ENCODE results near the gene CYLD.

The CYLD gene

DNA sequence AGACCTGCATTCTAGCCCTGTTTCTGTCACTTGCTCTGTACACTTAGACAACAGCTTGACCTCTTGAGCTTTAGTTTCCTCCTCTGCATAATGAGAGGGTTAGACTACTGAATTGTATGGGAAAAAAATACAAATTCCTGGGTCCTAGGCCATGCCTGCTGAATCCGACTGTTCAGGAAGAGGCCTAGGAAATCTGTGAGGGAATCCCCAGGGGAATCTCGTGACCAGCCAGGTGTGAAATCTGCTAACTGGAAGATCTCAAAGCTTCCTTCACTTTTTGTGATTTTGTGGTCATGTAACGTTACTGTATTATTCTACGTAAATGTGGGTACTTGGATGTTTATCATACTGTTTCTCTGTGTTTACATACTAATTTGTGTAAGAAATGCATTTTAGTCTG lies 58.2 kb downstream of the CYLD start:
- no peak overlapping the region for H3K4me3 ChIP-seq (ENCODE audit: low read depth, low read length)
- TF ChIP-seq, protein P1, sequence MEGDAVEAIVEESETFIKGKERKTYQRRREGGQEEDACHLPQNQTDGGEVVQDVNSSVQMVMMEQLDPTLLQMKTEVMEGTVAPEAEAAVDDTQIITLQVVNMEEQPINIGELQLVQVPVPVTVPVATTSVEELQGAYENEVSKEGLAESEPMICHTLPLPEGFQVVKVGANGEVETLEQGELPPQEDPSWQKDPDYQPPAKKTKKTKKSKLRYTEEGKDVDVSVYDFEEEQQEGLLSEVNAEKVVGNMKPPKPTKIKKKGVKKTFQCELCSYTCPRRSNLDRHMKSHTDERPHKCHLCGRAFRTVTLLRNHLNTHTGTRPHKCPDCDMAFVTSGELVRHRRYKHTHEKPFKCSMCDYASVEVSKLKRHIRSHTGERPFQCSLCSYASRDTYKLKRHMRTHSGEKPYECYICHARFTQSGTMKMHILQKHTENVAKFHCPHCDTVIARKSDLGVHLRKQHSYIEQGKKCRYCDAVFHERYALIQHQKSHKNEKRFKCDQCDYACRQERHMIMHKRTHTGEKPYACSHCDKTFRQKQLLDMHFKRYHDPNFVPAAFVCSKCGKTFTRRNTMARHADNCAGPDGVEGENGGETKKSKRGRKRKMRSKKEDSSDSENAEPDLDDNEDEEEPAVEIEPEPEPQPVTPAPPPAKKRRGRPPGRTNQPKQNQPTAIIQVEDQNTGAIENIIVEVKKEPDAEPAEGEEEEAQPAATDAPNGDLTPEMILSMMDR (IDR thresholded peaks at IDR 0.05; ENCODE audit: borderline replicate concordance, insufficient read depth, low read depth, low read length), result no peak

DNA sequence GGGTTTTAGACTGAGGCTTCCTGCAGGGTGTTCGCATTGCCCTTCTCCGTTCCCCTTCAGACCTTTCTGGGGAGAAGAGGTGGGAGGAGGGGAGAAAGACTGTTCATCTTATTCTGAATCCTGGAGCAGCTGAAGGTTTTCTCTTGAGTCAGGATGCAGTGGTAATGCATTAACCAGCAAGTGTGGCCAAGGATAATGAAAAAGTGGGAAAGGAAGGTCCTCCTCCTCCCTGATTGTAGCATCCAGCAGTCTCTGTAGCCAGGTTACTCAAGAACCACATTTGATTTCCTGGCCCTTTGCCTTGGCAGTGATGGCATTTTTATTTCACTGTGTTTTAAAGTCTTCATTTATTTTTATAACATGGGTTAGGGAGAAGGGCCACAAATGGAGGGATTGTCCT lies 59.1 kb downstream of the CYLD start:
- TF ChIP-seq, protein P1 (IDR thresholded peaks at IDR 0.05; ENCODE audit: borderline replicate concordance, insufficient read depth, low read depth, low read length), result no peak
- H3K4me3 ChIP-seq (ENCODE audit: low read depth, low read length), result no peak overlapping the region

DNA sequence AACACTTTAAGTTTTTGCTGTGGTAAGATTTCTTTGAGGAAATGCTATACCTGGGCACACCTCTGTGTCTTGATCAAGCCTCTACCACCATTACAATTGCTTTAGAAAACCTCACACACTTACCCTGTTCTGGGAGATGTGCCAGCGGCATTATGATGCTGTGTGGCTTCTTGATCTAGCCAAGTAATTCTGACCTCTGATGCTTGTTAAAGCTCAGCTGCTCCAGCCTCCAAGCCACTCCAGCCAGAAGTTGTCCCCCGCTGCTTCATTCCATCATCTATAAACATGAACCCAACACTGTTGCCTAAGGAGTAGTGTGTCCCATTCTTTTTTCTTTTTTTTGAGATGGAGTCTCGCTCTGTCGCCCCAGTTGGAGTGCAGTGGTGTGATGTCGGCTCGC lies 60.1 kb downstream of the CYLD start:
- no peak overlapping the region for H3K4me3 ChIP-seq (ENCODE audit: low read depth, low read length)
- TF ChIP-seq, protein P1 (IDR thresholded peaks at IDR 0.05; ENCODE audit: borderline replicate concordance, insufficient read depth, low read depth, low read length), result no peak

DNA sequence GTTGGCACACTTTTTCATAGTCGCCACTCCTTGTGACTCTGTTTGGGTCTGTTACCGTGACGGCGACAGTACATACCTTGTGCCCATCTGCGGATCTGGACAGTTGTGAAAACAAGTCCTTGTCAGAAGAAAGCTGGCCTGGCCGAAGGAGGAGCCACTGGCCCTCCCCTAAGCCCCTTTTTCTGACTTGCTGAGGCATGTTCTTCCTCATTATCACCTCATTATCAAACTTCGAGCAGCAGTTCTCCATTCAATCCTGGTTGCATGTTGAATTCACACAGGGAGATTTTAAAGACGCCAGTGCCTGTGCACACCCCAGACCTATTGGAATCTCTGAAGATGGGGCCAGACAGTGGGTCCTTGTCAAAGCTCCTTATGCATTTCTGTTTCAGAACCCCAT lies 61.1 kb downstream of the CYLD start:
- TF ChIP-seq, protein P1 (IDR thresholded peaks at IDR 0.05; ENCODE audit: borderline replicate concordance, insufficient read depth, low read depth, low read length), result no peak
- H3K4me3 ChIP-seq (ENCODE audit: low read depth, low read length), result no peak overlapping the region

DNA sequence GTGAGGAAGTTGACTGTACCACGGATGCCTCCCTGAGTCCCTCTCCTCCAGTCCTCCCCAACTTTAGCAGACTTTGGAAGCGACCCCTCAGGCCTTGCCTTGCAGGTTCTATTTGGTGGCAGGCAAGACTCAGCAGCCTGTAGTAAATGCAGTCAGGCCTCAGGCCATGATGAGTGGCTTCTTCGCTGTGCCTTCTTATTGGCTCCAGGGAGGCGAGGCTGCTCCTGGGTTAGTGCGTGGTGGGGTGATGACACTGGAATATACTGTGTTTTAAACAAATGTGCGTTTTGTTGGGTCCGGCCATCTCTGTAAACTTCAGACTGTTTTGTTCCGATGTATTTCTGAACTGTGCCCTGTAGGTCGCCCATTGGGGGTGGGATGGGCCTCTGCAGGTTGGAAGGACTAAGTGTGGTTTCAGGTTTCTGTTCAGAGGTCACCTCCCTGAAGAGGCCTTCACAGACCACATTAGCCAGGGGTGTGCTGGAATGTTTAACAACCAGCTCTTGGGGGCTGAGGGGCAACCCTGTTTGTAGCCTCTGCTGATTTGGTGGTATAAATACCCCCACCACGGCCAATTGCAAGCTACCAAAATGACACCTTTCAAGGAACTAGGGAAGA lies 62.5 kb downstream of the CYLD start:
- TF ChIP-seq, protein P1 (IDR thresholded peaks at IDR 0.05; ENCODE audit: borderline replicate concordance, insufficient read depth, low read depth, low read length), result no peak

DNA sequence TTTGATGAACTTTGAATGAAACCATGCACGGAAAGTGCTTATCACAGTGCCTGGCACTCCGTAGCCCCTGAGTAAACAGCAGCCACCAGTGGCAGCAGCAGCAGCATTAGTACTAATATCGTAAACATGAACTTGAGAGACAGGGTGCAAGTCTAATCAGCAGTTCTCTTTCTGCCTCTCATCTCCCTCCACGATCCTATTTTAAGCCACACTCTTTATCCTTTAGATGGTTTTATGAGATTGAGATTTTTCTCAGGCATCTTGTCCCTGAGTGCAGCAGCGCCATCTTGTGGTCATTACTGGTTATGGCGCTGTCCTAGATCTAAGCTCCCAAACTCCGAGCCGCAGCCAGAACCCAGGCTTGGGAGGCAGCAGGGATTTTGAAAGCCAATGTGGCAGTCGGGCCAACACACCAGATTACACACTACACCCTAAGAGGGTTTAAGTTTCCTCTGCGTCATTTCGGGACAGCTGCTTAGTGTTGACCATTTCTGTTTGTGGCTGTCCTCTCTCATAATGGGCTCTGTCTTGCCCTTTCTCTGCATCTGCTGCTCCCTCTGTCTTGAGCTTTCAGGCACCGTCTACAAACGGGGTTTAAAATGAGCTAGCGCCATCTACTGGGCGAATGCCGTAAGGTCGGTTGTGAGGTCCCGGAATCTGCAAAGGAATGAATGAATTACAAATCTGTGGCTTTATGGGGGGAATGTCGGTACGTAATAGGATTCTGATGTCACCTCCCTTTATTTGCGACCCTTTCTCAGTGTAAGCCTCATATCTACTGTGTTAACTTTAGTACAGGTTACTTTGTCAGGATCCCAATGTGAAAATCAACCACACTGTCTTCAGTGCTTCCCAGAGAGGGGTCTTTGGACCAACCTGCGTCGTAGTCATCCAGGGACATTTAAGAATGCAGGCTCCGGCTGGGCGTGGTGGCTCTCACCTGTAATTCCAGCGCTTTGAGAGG lies 64.5 kb downstream of the CYLD start:
- TF ChIP-seq, protein P1 (IDR thresholded peaks at IDR 0.05; ENCODE audit: borderline replicate concordance, insufficient read depth, low read depth, low read length), result peak; percentile 82
- H3K4me3 ChIP-seq (ENCODE audit: low read depth, low read length), result no peak overlapping the region

More for the DNA sequence above, 62.5 kb downstream of the CYLD start:
- H3K4me3 ChIP-seq (ENCODE audit: low read depth, low read length), result no peak overlapping the region
